KMS-11 (cell line): Measurements from ENCODE around the gene SC5D.

Source experiments
- H2AFZ ChIP-seq: fragments of 200-600 bp; sonication (generic); 2 replicates; pipeline ENCODE4 v1.6.1; 2016; ENCODE audit warnings: antibody characterized with exemption, mixed run types, low read depth
- H3K27ac ChIP-seq: fragments of 200-600 bp; sonication (generic); 2 replicates; pipeline ENCODE4 v1.6.1; 2016; ENCODE audit warnings: mild to moderate bottlenecking, mixed run types
- H3K27me3 ChIP-seq: fragments of 200-600 bp; sonication (generic); 2 replicates; pipeline ENCODE4 v1.6.1; 2017; ENCODE audit warnings: mild to moderate bottlenecking, low read depth, mixed run types, moderate library complexity; ENCODE audit not compliant: insufficient read depth
- H3K36me3 ChIP-seq: fragments of 200-600 bp; sonication (generic); 2 replicates; pipeline ENCODE4 v1.6.1; 2017; ENCODE audit warnings: mild to moderate bottlenecking, mixed run types; ENCODE audit not compliant: insufficient read depth
- H3K4me1 ChIP-seq: fragments of 200-600 bp; sonication (generic); 2 replicates; pipeline ENCODE4 v1.6.1; 2016; ENCODE audit warnings: mild to moderate bottlenecking, low read depth, mixed run types; ENCODE audit not compliant: poor library complexity, severe bottlenecking
- H3K4me2 ChIP-seq: fragments of 200-600 bp; sonication (generic); 2 replicates; pipeline ENCODE4 v1.7.0; 2016; ENCODE audit warnings: mild to moderate bottlenecking, mixed run types
- H3K4me3 ChIP-seq: fragments of 200-600 bp; sonication (generic); IDR thresholded peaks from 2 replicates; pipeline ENCODE4 v1.6.1; 2017; ENCODE audit warnings: low read depth, low read length, mixed read lengths; ENCODE audit not compliant: insufficient read depth
- H3K79me2 ChIP-seq: fragments of 200-600 bp; sonication (generic); 2 replicates; pipeline ENCODE4 v1.6.1; 2016; ENCODE audit warnings: low read depth, mixed run types; ENCODE audit not compliant: insufficient read depth
- H3K9ac ChIP-seq: fragments of 200-600 bp; sonication (generic); 2 replicates; pipeline ENCODE4 v1.6.1; 2016; ENCODE audit warnings: mild to moderate bottlenecking, mixed run types
- H4K20me1 ChIP-seq: fragments of 200-600 bp; sonication (generic); 2 replicates; pipeline ENCODE4 v1.6.1; 2016; ENCODE audit warnings: mild to moderate bottlenecking, mixed run types; ENCODE audit not compliant: insufficient read depth
- TF ChIP-seq, protein P1 (sequence below): fragments of 200-600 bp; sonication (generic); conservative IDR thresholded peaks from 2 replicates; pipeline ENCODE4 v1.6.1; 2017; ENCODE audit warnings: low read depth, mild to moderate bottlenecking, antibody characterized with exemption, low read length, moderate library complexity, mixed read lengths

SC5D gene

DNA sequence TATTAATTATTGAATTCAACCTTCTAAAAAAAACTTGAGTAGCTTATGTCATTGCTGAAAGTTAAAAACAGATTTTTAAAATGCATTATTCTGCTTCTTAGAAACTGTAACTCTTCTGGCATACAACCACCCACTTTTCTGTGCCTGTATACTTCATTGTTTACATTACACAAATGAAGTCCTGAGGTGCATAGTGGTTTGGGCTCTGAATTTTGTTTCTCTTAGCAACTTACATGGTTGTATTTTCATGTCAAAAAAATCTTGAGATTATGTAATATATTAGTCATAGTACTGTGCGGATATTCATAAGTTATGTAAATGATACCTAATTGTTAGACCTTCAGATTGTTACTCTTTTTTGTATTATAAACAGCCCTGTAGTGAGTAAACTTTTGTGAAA is 12.2 kb downstream of the SC5D start:
- H3K36me3 ChIP-seq: no peaks in the 10 kb centered on the region
- no peak overlapping the region for H3K27ac ChIP-seq
- no peak overlapping the region for H3K9ac ChIP-seq
- H3K4me3 ChIP-seq: no peak overlapping the region
- H2AFZ ChIP-seq: no peak overlapping the region
- no peaks in the 10 kb centered on the region for H3K27me3 ChIP-seq
- no peak overlapping the region for H3K4me2 ChIP-seq
- no peaks in the 10 kb centered on the region for H4K20me1 ChIP-seq
- peaks cover 13% of the 10 kb centered on the region for H3K4me1 ChIP-seq
- TF ChIP-seq, protein P1, sequence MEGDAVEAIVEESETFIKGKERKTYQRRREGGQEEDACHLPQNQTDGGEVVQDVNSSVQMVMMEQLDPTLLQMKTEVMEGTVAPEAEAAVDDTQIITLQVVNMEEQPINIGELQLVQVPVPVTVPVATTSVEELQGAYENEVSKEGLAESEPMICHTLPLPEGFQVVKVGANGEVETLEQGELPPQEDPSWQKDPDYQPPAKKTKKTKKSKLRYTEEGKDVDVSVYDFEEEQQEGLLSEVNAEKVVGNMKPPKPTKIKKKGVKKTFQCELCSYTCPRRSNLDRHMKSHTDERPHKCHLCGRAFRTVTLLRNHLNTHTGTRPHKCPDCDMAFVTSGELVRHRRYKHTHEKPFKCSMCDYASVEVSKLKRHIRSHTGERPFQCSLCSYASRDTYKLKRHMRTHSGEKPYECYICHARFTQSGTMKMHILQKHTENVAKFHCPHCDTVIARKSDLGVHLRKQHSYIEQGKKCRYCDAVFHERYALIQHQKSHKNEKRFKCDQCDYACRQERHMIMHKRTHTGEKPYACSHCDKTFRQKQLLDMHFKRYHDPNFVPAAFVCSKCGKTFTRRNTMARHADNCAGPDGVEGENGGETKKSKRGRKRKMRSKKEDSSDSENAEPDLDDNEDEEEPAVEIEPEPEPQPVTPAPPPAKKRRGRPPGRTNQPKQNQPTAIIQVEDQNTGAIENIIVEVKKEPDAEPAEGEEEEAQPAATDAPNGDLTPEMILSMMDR: no peak
- no peaks in the 10 kb centered on the region for H3K79me2 ChIP-seq

DNA sequence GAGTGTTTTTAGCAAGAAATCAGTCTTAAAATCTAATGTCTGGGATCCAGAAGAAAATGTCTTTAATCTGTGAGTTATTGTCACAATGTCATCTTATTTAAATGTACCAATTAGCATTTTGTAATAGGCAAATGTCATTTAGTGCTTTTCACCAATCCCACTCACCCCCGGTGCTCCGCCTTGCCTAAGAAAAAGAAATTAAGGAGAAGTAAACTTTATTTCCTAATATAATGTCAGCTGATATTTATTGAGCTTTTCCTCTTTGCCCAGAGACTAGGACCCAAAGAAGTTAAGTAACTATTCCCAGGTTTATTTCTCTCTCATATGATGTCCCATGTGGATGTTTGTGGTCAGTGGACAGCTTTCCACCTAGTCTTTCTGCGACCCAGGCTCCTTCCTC is 16.2 kb downstream of the SC5D start:
- TF ChIP-seq, protein P1: no peak
- no peaks in the 10 kb centered on the region for H3K36me3 ChIP-seq
- no peak overlapping the region for H3K4me2 ChIP-seq
- H3K79me2 ChIP-seq: no peaks in the 10 kb centered on the region
- no peak overlapping the region for H3K4me3 ChIP-seq
- no peaks in the 10 kb centered on the region for H4K20me1 ChIP-seq
- H3K27me3 ChIP-seq: no peaks in the 10 kb centered on the region
- no peak overlapping the region for H2AFZ ChIP-seq
- H3K4me1 ChIP-seq: peaks cover 23% of the 10 kb centered on the region
- no peak overlapping the region for H3K9ac ChIP-seq
- no peak overlapping the region for H3K27ac ChIP-seq

DNA sequence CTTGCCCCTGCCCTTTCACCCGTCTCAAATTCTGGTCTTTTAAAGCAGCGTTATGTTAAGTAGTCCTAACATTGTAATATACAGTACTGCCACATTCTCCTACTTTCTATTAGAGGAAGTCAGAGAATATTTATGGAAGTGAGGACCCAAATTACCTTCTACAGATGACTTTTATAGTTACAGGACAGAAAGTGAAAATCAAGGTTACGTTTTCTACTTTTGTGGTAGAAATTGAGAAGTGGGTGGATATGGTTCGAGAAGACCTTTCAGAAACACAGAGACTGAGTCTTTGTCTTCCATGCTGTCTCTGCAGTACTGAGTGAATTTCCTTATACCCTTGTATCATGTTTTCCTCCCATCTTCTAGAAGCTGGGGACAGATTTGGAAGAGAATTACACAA is 17.1 kb downstream of the SC5D start:
- Histone ChIP-seq H3K79me2 (no peaks in the 10 kb centered on the region), H3K27me3 (no peaks in the 10 kb centered on the region), H3K36me3 (no peaks in the 10 kb centered on the region), H3K9ac (no peak overlapping the region), H3K4me3 (no peak overlapping the region), H3K4me1 (peaks cover 23% of the 10 kb centered on the region), H4K20me1 (no peaks in the 10 kb centered on the region), H3K27ac (no peak overlapping the region), H2AFZ (no peak overlapping the region), H3K4me2 (peak overlapping the region; percentile 36; the same call in 1 of the 2 replicates)
- TF ChIP-seq, protein P1: no peak

DNA sequence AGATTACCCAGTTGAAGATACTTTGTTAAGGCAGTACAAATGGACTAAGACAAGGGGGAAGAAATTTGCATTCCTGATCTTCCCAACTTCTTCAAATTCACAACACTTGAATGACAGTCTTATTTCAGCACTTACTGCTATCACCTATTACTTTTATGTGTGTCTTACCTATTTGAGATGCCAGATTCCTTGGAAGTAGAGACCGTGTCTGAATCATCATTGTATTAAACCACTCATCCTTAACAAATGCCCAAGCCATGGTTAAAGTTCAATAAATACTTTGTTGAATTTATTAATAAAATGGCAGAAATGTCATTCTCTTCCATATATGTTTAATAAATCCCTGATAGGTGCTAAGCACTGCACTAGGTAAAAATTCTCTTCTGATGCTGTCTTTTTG is 18.3 kb downstream of the SC5D start:
- TF ChIP-seq, protein P1: no peak
- no peak overlapping the region for H3K27ac ChIP-seq

DNA sequence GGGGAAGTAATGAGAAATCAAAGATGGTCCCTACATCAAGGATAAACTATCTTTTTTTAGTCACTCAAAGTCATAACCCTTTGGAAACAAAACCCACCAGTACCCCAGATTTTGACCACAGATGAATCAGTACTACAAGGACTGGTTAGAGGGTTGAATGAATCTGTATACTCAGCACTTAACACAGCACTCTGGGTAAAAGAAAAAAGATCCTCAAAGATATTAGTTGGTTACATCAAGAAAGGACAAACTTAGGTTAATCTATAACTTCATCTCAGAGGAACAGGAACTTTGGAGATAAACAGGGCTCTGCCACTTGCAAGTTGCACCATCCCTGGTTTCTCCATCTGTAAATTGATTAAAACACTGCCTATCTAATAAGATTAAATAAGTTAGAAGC is 18.8 kb downstream of the SC5D start:
- no peak overlapping the region for H3K4me2 ChIP-seq
- H2AFZ ChIP-seq: no peak overlapping the region
- H3K79me2 ChIP-seq: no peaks in the 10 kb centered on the region
- H3K27ac ChIP-seq: no peak overlapping the region
- no peaks in the 10 kb centered on the region for H4K20me1 ChIP-seq
- no peak overlapping the region for H3K4me3 ChIP-seq
- H3K27me3 ChIP-seq: no peaks in the 10 kb centered on the region
- H3K4me1 ChIP-seq: peaks cover 23% of the 10 kb centered on the region
- TF ChIP-seq, protein P1: no peak
- no peak overlapping the region for H3K9ac ChIP-seq
- H3K36me3 ChIP-seq: no peaks in the 10 kb centered on the region

More for the DNA sequence above, 18.3 kb downstream of the SC5D start:
- no peak overlapping the region for H3K4me3 ChIP-seq
- H3K4me1 ChIP-seq: peaks cover 23% of the 10 kb centered on the region
- H4K20me1 ChIP-seq: no peaks in the 10 kb centered on the region
- H3K79me2 ChIP-seq: no peaks in the 10 kb centered on the region
- no peak overlapping the region for H3K4me2 ChIP-seq
- H2AFZ ChIP-seq: no peak overlapping the region
- H3K27me3 ChIP-seq: no peaks in the 10 kb centered on the region
- H3K9ac ChIP-seq: no peak overlapping the region
- H3K36me3 ChIP-seq: no peaks in the 10 kb centered on the region
